WTC11 (cell line): Measurements from ENCODE around the gene CD74. TPM values are rescaled to one million over a fixed set of nuclear protein-coding genes. Genes with fewer than 3 reads are reported as not detected.

Experiments
- ATAC-seq: fragments of 200-7000 bp; cut with Tn5 transposase; 2 replicates; pipeline ENCODE4 v1.10.0; 2021; ENCODE audit warnings: mild to moderate bottlenecking, moderate library complexity
- CTCF ChIA-PET: fragments of 300-600 bp; sonication (Branson Sonifier 250); formaldehyde crosslinking; loops from one replicate; lab custom pipeline; 2021; ENCODE audit warnings: antibody characterized with exemption; lab: Charles Lee
- POLR2A ChIA-PET: fragments of 350-600 bp; sonication (Branson Sonifier 250); formaldehyde crosslinking; loops from one replicate; lab custom pipeline; 2021; ENCODE audit warnings: antibody characterized with exemption; lab: Charles Lee
- DNase-seq: peaks from one replicate; pipeline ENCODE4 v3.0.0; 2021; ENCODE audit warnings: low spot score
- H3K27ac Mint-ChIP-seq: 2 replicates; pipeline ENCODE4 v1.8.0; 2021; ENCODE audit warnings: mixed read lengths
- H3K27me3 Mint-ChIP-seq: 2 replicates; pipeline ENCODE4 v1.8.0; 2021; ENCODE audit warnings: low read depth, mild to moderate bottlenecking, moderate library complexity, mixed read lengths
- H3K36me3 Mint-ChIP-seq: 2 replicates; pipeline ENCODE4 v1.8.0; 2021; ENCODE audit warnings: mixed read lengths
- H3K4me1 Mint-ChIP-seq: 2 replicates; pipeline ENCODE4 v1.8.0; 2022; ENCODE audit warnings: mixed read lengths
- H3K4me3 Mint-ChIP-seq: 2 replicates; pipeline ENCODE4 v1.8.0; 2021; ENCODE audit warnings: mild to moderate bottlenecking, moderate library complexity, mixed read lengths
- H3K9me3 Mint-ChIP-seq: 2 replicates; pipeline ENCODE4 v1.8.0; 2021; ENCODE audit warnings: mixed read lengths
- ATF3 ChIP-seq: sonication (generic); formaldehyde crosslinking; conservative IDR thresholded peaks from 2 replicates; pipeline ENCODE4 v1.8.1; 2022; ENCODE audit warnings: mild to moderate bottlenecking, missing genetic modification reagents
- E2F4 ChIP-seq: sonication (generic); formaldehyde crosslinking; IDR thresholded peaks from 2 replicates; pipeline ENCODE4 v1.8.1; 2022; ENCODE audit warnings: low read depth, mild to moderate bottlenecking, moderate library complexity, missing genetic modification reagents, borderline replicate concordance
- ETV6 ChIP-seq: sonication (generic); formaldehyde crosslinking; IDR thresholded peaks from 2 replicates; pipeline ENCODE4 v1.8.1; 2022; ENCODE audit warnings: mild to moderate bottlenecking, missing genetic modification reagents
- GRHL2 ChIP-seq: fragments of 250-450 bp; sonication (Bioruptor Pico); IDR thresholded peaks from 2 replicates; pipeline ENCODE4 v1.8.0; 2022; ENCODE audit warnings: mild to moderate bottlenecking, moderate library complexity; ENCODE audit not compliant: insufficient replicate concordance, severe bottlenecking
- IRF2 ChIP-seq: sonication (generic); formaldehyde crosslinking; IDR thresholded peaks from 2 replicates; pipeline ENCODE4 v1.8.0; 2022; ENCODE audit warnings: low read depth, missing genetic modification reagents, borderline replicate concordance
- JAZF1 ChIP-seq: fragments of 250-450 bp; sonication (Bioruptor Pico); IDR thresholded peaks from 2 replicates; pipeline ENCODE4 v1.9.0; 2021; ENCODE audit warnings: moderate library complexity, mild to moderate bottlenecking, inconsistent platforms
- KAT7 ChIP-seq: sonication (generic); formaldehyde crosslinking; IDR thresholded peaks from 2 replicates; pipeline ENCODE4 v1.8.1; 2023; ENCODE audit warnings: missing genetic modification reagents, mild to moderate bottlenecking, borderline replicate concordance
- NFE2L1 ChIP-seq: sonication (generic); formaldehyde crosslinking; IDR thresholded peaks from 2 replicates; pipeline ENCODE4 v1.8.1; 2023; ENCODE audit warnings: missing genetic modification reagents
- NR1H2 ChIP-seq: sonication (generic); formaldehyde crosslinking; IDR thresholded peaks from 2 replicates; pipeline ENCODE4 v1.9.0; 2021; ENCODE audit warnings: mild to moderate bottlenecking, moderate library complexity, missing genetic modification reagents
- NR2C2 ChIP-seq: sonication (generic); formaldehyde crosslinking; IDR thresholded peaks from 2 replicates; pipeline ENCODE4 v1.8.0; 2022; ENCODE audit warnings: mild to moderate bottlenecking, missing genetic modification reagents
- NR3C1 ChIP-seq: sonication (generic); formaldehyde crosslinking; conservative IDR thresholded peaks from 2 replicates; pipeline ENCODE4 v1.8.1; 2023; ENCODE audit warnings: low read depth, mild to moderate bottlenecking, missing genetic modification reagents
- TCF7 ChIP-seq: sonication (generic); formaldehyde crosslinking; IDR thresholded peaks from 2 replicates; pipeline ENCODE4 v1.8.0; 2022; ENCODE audit warnings: mild to moderate bottlenecking, low read depth, missing genetic modification reagents, moderate library complexity
- TEAD4 ChIP-seq: sonication (generic); formaldehyde crosslinking; IDR thresholded peaks from 2 replicates; pipeline ENCODE4 v1.8.0; 2022; ENCODE audit warnings: mild to moderate bottlenecking, missing genetic modification reagents
- TP53 ChIP-seq: sonication (generic); formaldehyde crosslinking; IDR thresholded peaks from 2 replicates; pipeline ENCODE4 v1.8.1; 2023; ENCODE audit warnings: mild to moderate bottlenecking, missing genetic modification reagents
- ZNF121 ChIP-seq: sonication (generic); formaldehyde crosslinking; IDR thresholded peaks from 2 replicates; pipeline ENCODE4 v1.8.0; 2023; ENCODE audit warnings: missing genetic modification reagents
- ZNF423 ChIP-seq: fragments of 250-450 bp; sonication (Bioruptor Pico); IDR thresholded peaks from 2 replicates; pipeline ENCODE4 v2.1.2; 2022; ENCODE audit warnings: mild to moderate bottlenecking, moderate library complexity
- total RNA-seq: library from RNA; stranded (reverse); gene quantifications from 3 replicates; pipeline ENCODE4 v1.2.3, GENCODE V29; 2021
- TF ChIP-seq, protein P1 (sequence below): fragments of 250-450 bp; sonication (Bioruptor Pico); IDR thresholded peaks from 2 replicates; pipeline ENCODE4 v1.8.0; 2021; ENCODE audit warnings: mild to moderate bottlenecking
- TF ChIP-seq, protein P2 (sequence below): sonication (generic); formaldehyde crosslinking; IDR thresholded peaks from 2 replicates; pipeline ENCODE4 v1.8.1; 2022; ENCODE audit warnings: low read depth, missing genetic modification reagents, borderline replicate concordance
- TF ChIP-seq, protein P3 (sequence below): sonication (generic); formaldehyde crosslinking; IDR thresholded peaks from 2 replicates; pipeline ENCODE4 v1.8.0; 2022; ENCODE audit warnings: mild to moderate bottlenecking, missing genetic modification reagents
- TF ChIP-seq, protein P4 (sequence below): sonication (generic); formaldehyde crosslinking; IDR thresholded peaks from 2 replicates; pipeline ENCODE4 v1.8.0; 2022; ENCODE audit warnings: mild to moderate bottlenecking, missing genetic modification reagents

CD74 gene
- total RNA-seq, 1 experiment from 2014 or later, result 28.2 TPM

DNA sequence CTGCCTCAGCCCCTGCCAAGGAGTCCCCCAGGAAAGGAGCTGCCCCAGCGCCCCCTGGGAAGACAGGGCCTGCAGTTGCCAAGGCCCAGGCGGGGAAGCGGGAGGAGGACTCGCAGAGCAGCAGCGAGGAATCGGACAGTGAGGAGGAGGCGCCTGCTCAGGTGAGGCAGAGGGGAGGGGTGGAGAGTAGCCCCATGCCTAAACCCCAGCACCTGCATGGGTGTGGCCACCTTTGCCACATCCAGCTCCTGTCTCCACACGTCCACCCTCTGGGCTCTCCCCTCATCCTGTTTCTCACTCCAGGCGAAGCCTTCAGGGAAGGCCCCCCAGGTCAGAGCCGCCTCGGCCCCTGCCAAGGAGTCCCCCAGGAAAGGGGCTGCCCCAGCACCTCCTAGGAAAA is 38.1 kb downstream of the CD74 start (continued):
- TF ChIP-seq, protein P1, sequence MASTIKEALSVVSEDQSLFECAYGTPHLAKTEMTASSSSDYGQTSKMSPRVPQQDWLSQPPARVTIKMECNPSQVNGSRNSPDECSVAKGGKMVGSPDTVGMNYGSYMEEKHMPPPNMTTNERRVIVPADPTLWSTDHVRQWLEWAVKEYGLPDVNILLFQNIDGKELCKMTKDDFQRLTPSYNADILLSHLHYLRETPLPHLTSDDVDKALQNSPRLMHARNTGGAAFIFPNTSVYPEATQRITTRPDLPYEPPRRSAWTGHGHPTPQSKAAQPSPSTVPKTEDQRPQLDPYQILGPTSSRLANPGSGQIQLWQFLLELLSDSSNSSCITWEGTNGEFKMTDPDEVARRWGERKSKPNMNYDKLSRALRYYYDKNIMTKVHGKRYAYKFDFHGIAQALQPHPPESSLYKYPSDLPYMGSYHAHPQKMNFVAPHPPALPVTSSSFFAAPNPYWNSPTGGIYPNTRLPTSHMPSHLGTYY (CRISPR knock-in tag), result no peak
- TF ChIP-seq E2F4 (CRISPR knock-in tag) (no peak), NFE2L1 (no peak), NR1H2 (CRISPR knock-in tag) (no peak), IRF2 (no peak), ZNF423 (CRISPR knock-in tag) (no peak)

DNA sequence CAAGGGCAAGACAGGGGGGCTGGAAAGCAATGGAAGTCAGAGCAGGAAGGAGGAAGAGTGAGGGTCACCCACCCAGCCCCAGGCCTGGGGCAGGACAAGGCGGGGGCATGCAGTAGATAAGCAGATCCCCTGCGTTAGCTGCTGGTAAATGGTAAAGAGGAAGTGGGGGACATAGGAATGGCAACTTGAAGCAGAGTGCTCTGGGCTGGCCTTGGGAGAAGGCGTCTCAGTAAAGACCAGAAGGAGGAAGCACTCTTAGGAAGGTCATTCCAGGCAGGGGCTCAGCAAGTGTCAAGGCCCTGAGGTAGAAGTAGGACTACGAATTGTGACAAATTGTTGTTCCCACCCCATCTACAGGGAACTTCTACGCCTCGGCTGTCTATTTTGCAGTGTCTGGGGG is 40.1 kb downstream of the CD74 start:
- no peak for TF ChIP-seq TEAD4
- TF ChIP-seq ETV6 (CRISPR knock-in tag), result no peak
- TF ChIP-seq JAZF1, result no peak
- TF ChIP-seq, all 79 proteins: peak for 0
- DNase-seq, result no peak
- Mint-ChIP-seq H3K4me1 (no peaks in the 10 kb centered on the region), H3K27me3 (no peaks in the 10 kb centered on the region), H3K27ac (no peak overlapping the region), H3K4me3 (no peak overlapping the region), H3K36me3 (peaks cover 80% of the 10 kb centered on the region), H3K9me3 (no peaks in the 10 kb centered on the region)
- CTCF ChIA-PET, result interaction anchor here (1.1 kb wide), 1 partner anchor 26 kb away, joined by 3 read pairs; no protein-coding TSS in a partner anchor
- ATAC-seq, result no peak
- POLR2A ChIA-PET, result no interaction called here

- Mint-ChIP-seq H3K36me3 (peaks cover 76% of the 10 kb centered on the region), H3K9me3 (no peaks in the 10 kb centered on the region), H3K27ac (no peak overlapping the region)
Measured at GRCh38 chr5:150368526-150368925, 44.2 kb downstream of the CD74 start.

GRCh38 chr5:150364004-150364403 is 48.7 kb downstream of the CD74 start:
- H3K4me3 Mint-ChIP-seq, result no peak overlapping the region
- CTCF ChIA-PET, result interaction anchor here (1.3 to 2.2 kb wide), 2 partner anchors 14 to 91 kb away, joined by 3 to 8 read pairs; no protein-coding TSS in a partner anchor
- no peak for ATAC-seq
- POLR2A ChIA-PET, result interaction anchor here (0.5 kb wide), 1 partner anchor 70 kb away, joined by 6 read pairs; no protein-coding TSS in a partner anchor
- H3K4me1 Mint-ChIP-seq, result peaks cover 5% of the 10 kb centered on the region
- H3K36me3 Mint-ChIP-seq, result peaks cover 76% of the 10 kb centered on the region
- H3K9me3 Mint-ChIP-seq, result no peaks in the 10 kb centered on the region
- no peaks in the 10 kb centered on the region for H3K27me3 Mint-ChIP-seq
- no peak overlapping the region for H3K27ac Mint-ChIP-seq
- DNase-seq, result no peak
- TF ChIP-seq E2F4 (CRISPR knock-in tag) (no peak), GRHL2 (CRISPR knock-in tag) (no peak), TCF7 (CRISPR knock-in tag) (no peak), ATF3 (no peak), NR3C1 (CRISPR knock-in tag) (no peak), TP53 (no peak), NR2C2 (CRISPR knock-in tag) (no peak), KAT7 (CRISPR knock-in tag) (no peak), ZNF121 (CRISPR knock-in tag) (no peak)
- TF ChIP-seq, protein P2, sequence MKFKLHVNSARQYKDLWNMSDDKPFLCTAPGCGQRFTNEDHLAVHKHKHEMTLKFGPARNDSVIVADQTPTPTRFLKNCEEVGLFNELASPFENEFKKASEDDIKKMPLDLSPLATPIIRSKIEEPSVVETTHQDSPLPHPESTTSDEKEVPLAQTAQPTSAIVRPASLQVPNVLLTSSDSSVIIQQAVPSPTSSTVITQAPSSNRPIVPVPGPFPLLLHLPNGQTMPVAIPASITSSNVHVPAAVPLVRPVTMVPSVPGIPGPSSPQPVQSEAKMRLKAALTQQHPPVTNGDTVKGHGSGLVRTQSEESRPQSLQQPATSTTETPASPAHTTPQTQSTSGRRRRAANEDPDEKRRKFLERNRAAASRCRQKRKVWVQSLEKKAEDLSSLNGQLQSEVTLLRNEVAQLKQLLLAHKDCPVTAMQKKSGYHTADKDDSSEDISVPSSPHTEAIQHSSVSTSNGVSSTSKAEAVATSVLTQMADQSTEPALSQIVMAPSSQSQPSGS (CRISPR knock-in tag), result no peak
- TF ChIP-seq, protein P3, sequence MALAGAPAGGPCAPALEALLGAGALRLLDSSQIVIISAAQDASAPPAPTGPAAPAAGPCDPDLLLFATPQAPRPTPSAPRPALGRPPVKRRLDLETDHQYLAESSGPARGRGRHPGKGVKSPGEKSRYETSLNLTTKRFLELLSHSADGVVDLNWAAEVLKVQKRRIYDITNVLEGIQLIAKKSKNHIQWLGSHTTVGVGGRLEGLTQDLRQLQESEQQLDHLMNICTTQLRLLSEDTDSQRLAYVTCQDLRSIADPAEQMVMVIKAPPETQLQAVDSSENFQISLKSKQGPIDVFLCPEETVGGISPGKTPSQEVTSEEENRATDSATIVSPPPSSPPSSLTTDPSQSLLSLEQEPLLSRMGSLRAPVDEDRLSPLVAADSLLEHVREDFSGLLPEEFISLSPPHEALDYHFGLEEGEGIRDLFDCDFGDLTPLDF, result no peak

More at GRCh38 chr5:150368526-150368925, 44.2 kb downstream of the CD74 start:
- CTCF ChIA-PET, result no interaction called here
- TF ChIP-seq, protein P2 (CRISPR knock-in tag), result no peak
- TF ChIP-seq NR1H2 (CRISPR knock-in tag), result no peak
- TF ChIP-seq, protein P4, sequence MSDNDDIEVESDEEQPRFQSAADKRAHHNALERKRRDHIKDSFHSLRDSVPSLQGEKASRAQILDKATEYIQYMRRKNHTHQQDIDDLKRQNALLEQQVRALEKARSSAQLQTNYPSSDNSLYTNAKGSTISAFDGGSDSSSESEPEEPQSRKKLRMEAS (CRISPR knock-in tag), result no peak
- POLR2A ChIA-PET, result no interaction called here
- Mint-ChIP-seq H3K27me3 (no peaks in the 10 kb centered on the region), H3K4me1 (no peaks in the 10 kb centered on the region), H3K4me3 (no peak overlapping the region)
- DNase-seq, result no peak
- ATAC-seq, result no peak
